Adrenal gland (tissue), 12 donors: ENCODE data around the gene IKZF3. TPM values are rescaled to one million over a fixed set of nuclear protein-coding genes. Genes with fewer than 3 reads are reported as not detected.
"Not testable (repeated sequence)": the region's sequence is repeated elsewhere in the genome, so short reads cannot be mapped to it uniquely, and the experiment has no call there.

Experiments
- DNase-seq, 7 donors: peaks; one replicate each; pipeline ENCODE4 v3.0.0-alpha.2; 2019 to 2020
- H3K27ac ChIP-seq, 5 donors: fragments of 200-600 bp; sonication (generic) in 4 of 5; 1 replicate in 3 of 5; 2 replicates in 2 of 5; pipeline versions ENCODE4 v1.5.1 to v1.8.0; 2016 to 2020; ENCODE audit warnings: mild to moderate bottlenecking in 1 of 5
- H3K27me3 ChIP-seq: fragments of 200-600 bp; 2 replicates; pipeline ENCODE4 v1.8.0; 2021
- H3K36me3 ChIP-seq, 2 donors: fragments of 200-600 bp; replicated peaks in 1 of 2; 1 replicate in 1 of 2; 2 replicates in 1 of 2; pipeline versions ENCODE4 v1.5.1 to v1.8.0; 2018 to 2022
- H3K4me1 ChIP-seq, 2 donors: fragments of 200-600 bp; replicated peaks in 1 of 2; 1 replicate in 1 of 2; 2 replicates in 1 of 2; pipeline versions ENCODE4 v1.5.1 to v1.8.0; 2018 to 2021
- H3K4me3 ChIP-seq, 4 donors: fragments of 200-600 bp; sonication (generic) in 3 of 4; one replicate each; pipeline ENCODE4 v1.5.1; 2016 to 2018
- H3K9me3 ChIP-seq, 3 donors: fragments of 200-600 bp; sonication (generic) in 1 of 3; replicated peaks in 1 of 3; 1 replicate in 2 of 3; 2 replicates in 1 of 3; pipeline versions ENCODE4 v1.5.1 to v1.8.0; 2016 to 2021
- POLR2A ChIP-seq, 2 donors: fragments of 450-650 bp; IDR thresholded peaks; one replicate each; pipeline ENCODE4 v1.6.1; 2017; ENCODE audit warnings: antibody characterized with exemption in 2 of 2, mild to moderate bottlenecking in 2 of 2, moderate library complexity in 1 of 2
- WGBS, 4 donors: extraction: QIAGEN DNeasy Blood & Tissue Kit in 2 of 4; methylation state at CpG; one replicate each; pipeline versions ENCODE4 v1.1.5 to v1.1.7; 2013 to 2017; 5-methylcytosine and 5-hydroxymethylcytosine counted together
- intact Hi-C, 2 donors: fragments of 100-400 bp; cut with DNase I; formaldehyde crosslinking; loops; one replicate each; pipeline versions ENCODE4 v1.14.1 to v1.15.0; 2022 to 2023
- polyA plus RNA-seq, 3 donors: library from polyadenylated mRNA; stranded (reverse); fragments of 200-250 nt in 2 of 3; fragments of 350-450 nt in 1 of 3; fragmentation: Illumina TruSeq in 1 of 3; extraction: RNeasy Lipid Tissue Mini Kit (QIAGEN cat#74804) in 1 of 3; gene quantifications; one replicate each; pipeline ENCODE4 v1.2.3, GENCODE V29; 2013 to 2014
- total RNA-seq, 9 donors: library from RNA; depleted of rRNA in 4 of 9; stranded (reverse); fragments of >200 nt in 4 of 9; fragments of 120-200 nt in 1 of 9; fragmentation: NEBNext Ultra II Directional in 1 of 9; extraction: Animal tissue kit (Norgen Biotek cat#: 25700) in 1 of 9; gene quantifications; one replicate each; pipeline versions ENCODE4 v1.1.0 to v1.2.4, GENCODE V29; 2013 to 2023
- TF ChIP-seq, protein P1 (sequence below), 6 experiments: fragments of 450-650 bp in 4 of 6; fragments of 200-600 bp in 2 of 6; sonication (generic) in 1 of 6; IDR thresholded peaks; 1 replicate in 5 of 6; 2 replicates in 1 of 6; pipeline versions ENCODE4 v1.5.1 to v1.8.0; 2016 to 2021; ENCODE audit warnings: antibody characterized with exemption in 6 of 6, mild to moderate bottlenecking in 2 of 6, moderate library complexity in 1 of 6
- donor health status: healthy with polysubstance abuse.
- donor health status: Bipolar disorder and iron deficiency.
- donor health status: DM: yes; HTN: yes; CAD: no.
- donor health status: DM: no; HTN: no; CAD: no.
- donor health status: DM: no; HTN: no; CAD: no.
- donor health status: DM: yes; HTN: yes; CAD: no.

IKZF3 gene
- total and polyA plus RNA-seq, 12 donors: 0.06 to 3.6 (median 0.86) TPM

DNA sequence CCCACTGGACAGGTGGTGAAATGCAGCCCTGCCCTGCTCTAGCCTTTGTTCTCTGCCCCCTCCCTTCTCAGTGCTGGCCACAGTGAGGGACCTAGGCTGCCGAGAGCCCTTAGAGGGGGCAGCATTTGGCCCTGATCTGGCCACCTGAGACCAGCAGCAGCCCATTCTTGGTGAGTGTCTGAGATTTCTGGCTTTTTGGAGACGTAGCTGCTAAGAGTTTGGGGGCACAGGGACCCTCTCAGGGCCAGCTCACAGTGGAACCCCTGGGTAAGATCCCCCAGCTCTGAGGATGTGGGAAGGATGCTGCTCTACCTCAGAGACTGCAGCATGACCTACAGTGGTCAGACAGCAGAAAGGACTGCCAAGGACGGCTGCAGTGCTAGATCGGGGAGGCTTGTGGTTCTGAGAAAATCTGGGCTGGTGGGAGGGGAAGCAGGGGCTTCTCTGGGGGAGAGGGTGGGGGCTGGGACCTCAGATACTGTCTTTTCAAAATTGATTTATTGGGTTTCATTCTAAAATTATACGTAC is 113.0 kb downstream of the IKZF3 start:
- Histone ChIP-seq H3K36me3 (no peaks in the 10 kb centered on the region), H3K9me3 (no peaks in the 10 kb centered on the region), H3K4me1 (peaks cover 8 to 15% of the 10 kb centered on the region in 2 donors), H3K27ac (no peak overlapping the region), H3K4me3 (no peak overlapping the region), H3K27me3 (no peaks in the 10 kb centered on the region)
- intact Hi-C loops: loop anchor here (5.0 to 10.0 kb wide), 2 partner anchors 124 to 206 kb away; partner anchors contain the start of gene PPP1R1B (in 1 of the 2)
- no peak for TF ChIP-seq POLR2A (IDR thresholded peaks at IDR 0.05)
- TF ChIP-seq, protein P1, sequence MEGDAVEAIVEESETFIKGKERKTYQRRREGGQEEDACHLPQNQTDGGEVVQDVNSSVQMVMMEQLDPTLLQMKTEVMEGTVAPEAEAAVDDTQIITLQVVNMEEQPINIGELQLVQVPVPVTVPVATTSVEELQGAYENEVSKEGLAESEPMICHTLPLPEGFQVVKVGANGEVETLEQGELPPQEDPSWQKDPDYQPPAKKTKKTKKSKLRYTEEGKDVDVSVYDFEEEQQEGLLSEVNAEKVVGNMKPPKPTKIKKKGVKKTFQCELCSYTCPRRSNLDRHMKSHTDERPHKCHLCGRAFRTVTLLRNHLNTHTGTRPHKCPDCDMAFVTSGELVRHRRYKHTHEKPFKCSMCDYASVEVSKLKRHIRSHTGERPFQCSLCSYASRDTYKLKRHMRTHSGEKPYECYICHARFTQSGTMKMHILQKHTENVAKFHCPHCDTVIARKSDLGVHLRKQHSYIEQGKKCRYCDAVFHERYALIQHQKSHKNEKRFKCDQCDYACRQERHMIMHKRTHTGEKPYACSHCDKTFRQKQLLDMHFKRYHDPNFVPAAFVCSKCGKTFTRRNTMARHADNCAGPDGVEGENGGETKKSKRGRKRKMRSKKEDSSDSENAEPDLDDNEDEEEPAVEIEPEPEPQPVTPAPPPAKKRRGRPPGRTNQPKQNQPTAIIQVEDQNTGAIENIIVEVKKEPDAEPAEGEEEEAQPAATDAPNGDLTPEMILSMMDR (IDR thresholded peaks at IDR 0.05): no peak
- WGBS, 4 donors: 59 to 70% (median 61%) methylated on average over 4 to 5 of the region's 5 CpGs
- DNase-seq: no peak

DNA sequence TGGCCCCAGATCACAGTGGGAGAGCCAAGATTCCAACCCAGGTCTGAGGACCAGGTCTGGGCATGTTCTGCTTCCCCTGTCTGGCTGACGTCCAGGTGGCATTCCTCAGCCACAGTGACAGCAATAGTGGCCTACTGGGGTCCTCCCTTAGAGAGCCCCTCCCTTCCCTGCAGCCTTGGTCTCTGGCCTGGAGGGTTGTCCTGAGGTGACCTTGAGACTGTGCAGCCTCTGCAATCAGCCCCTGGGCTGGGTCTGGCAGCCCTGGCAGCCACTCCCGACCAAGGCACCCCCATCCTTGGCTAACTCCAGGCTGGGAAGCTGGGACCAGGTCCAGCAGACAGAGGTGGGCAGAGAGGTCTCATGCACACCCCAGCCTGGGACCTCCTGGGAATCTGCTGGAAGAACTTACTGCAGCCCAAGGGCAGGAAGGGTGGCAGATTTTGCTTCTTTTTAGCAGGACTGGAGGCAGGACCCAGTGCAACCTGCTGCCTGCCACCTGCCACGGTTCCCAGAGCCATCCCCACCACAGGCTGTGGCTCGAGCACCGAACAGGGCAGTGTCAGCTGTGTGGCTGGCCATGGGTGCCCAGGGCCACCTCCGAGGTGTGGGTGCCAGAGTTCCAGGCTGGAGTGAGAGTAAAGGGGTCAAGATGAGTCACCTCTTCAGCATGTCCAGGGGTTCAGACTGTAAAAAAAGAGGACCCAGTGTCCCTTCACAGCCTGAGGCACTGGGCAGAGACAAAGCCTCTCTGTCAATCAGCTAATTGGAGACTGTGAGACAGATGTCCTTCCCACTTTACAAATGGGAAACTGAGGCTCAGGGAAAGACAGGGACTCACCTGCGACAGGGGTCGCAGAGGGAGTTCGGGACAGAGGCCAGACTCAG is 113.7 kb downstream of the IKZF3 start:
- 61 to 80% (median 64%) methylated on average over 4 to 9 of the region's 9 CpGs for WGBS, 4 donors
- Histone ChIP-seq H3K9me3 (no peaks in the 10 kb centered on the region), H3K36me3 (no peaks in the 10 kb centered on the region), H3K27ac (no peak overlapping the region), H3K4me3 (no peak overlapping the region), H3K27me3 (no peaks in the 10 kb centered on the region), H3K4me1 (peaks cover 8 to 15% of the 10 kb centered on the region in 2 donors)
- TF ChIP-seq, protein P1 (IDR thresholded peaks at IDR 0.05): no peak
- no peak for TF ChIP-seq POLR2A (IDR thresholded peaks at IDR 0.05)
- peak in 1 of 7 donors; percentile 24 for DNase-seq
- intact Hi-C loops: loop anchor here (5.0 to 10.0 kb wide), 2 partner anchors 123 to 206 kb away; partner anchors contain the start of gene PPP1R1B (in 1 of the 2)

GRCh38 chr17:39748444-39749034 is 115.6 kb downstream of the IKZF3 start:
- H3K9me3 ChIP-seq, intact Hi-C loops, H3K27ac ChIP-seq, H3K36me3 ChIP-seq, H3K27me3 ChIP-seq, DNase-seq, H3K4me1 ChIP-seq, H3K4me3 ChIP-seq: not testable (repeated sequence)
- 87 to 92% (median 91%) methylated on average over 8 of the region's 8 CpGs for WGBS, 4 donors

DNA sequence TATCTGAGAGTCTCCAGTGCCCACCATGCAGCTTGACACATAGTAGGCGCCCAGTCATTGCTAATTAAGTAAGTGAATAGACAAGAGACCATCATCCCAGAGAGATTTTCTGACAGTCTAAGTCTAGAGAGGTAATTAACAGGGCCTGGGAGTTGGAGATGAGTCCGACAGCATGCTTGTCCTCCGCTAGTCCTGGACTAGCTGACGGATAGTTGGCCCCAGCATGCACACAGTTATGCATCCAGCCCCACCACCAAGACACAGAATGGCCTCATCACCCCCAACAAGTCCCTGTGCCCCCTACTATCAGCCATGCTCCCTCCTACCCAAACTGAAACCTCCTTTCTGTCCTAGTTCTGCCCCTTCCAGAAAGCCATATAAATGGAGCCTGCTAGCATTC is 116.4 kb downstream of the IKZF3 start:
- Histone ChIP-seq H3K9me3 (no peaks in the 10 kb centered on the region), H3K4me3 (no peak overlapping the region), H3K27me3 (peaks cover 7% of the 10 kb centered on the region), H3K27ac (no peak overlapping the region), H3K36me3 (no peaks in the 10 kb centered on the region), H3K4me1 (peaks cover 0 to 3% of the 10 kb centered on the region in 2 donors)
- 83 to 93% (median 91%) methylated on average over 4 of the region's 4 CpGs for WGBS, 4 donors
- no peak for TF ChIP-seq POLR2A (IDR thresholded peaks at IDR 0.05)
- TF ChIP-seq, protein P1 (IDR thresholded peaks at IDR 0.05): no peak
- DNase-seq: no peak
- intact Hi-C loops: no loop called here
